NCI-H2107 treated with DMSO at 0.1 percent for 48 hours (cell line): ENCODE results near the gene OR52B2.

Source experiments
- DNase-seq: peaks from one replicate; lab custom pipeline; 2025; ENCODE audit not compliant: unreplicated experiment; lab: John Stamatoyannopoulos, UW

OR52B2 gene

GRCh38 chr11:6170226-6170625 lies at the start of gene OR52B2:
Gene OR52B2 (minus strand): TSS chr11:6170326. CDS start chr11:6170326, 0 bp downstream.
- DNase-seq: no peak

GRCh38 chr11:6219359-6219758 lies 49.2 kb upstream of the OR52B2 start:
- DNase-seq: no peak

GRCh38 chr11:6217722-6218121 lies 47.6 kb upstream of the OR52B2 start:
- DNase-seq: no peak

- no peak for DNase-seq
Measured at GRCh38 chr11:6216501-6216900, 46.4 kb upstream of the OR52B2 start.

- no peak for DNase-seq
Measured at GRCh38 chr11:6214530-6214929, 44.4 kb upstream of the OR52B2 start.

GRCh38 chr11:6210274-6210955 lies 40.3 kb upstream of the OR52B2 start:
- no peak for DNase-seq

- no peak for DNase-seq
Measured at GRCh38 chr11:6209801-6210200, 39.7 kb upstream of the OR52B2 start.

GRCh38 chr11:6206456-6207180 lies 36.5 kb upstream of the OR52B2 start:
- DNase-seq: no peak

GRCh38 chr11:6205366-6205765 lies 35.2 kb upstream of the OR52B2 start, which contains the start of gene C11orf42:
Gene C11orf42 (plus strand): TSS chr11:6205557. CDS start chr11:6205616, 59 bp downstream.
- no peak for DNase-seq

GRCh38 chr11:6204706-6205105 lies 34.6 kb upstream of the OR52B2 start:
- DNase-seq: no peak

GRCh38 chr11:6203327-6203726 lies 33.2 kb upstream of the OR52B2 start:
- no peak for DNase-seq

- no peak for DNase-seq
Measured at GRCh38 chr11:6202041-6202440, 31.9 kb upstream of the OR52B2 start.

GRCh38 chr11:6201481-6201880 lies 31.4 kb upstream of the OR52B2 start:
- DNase-seq: no peak

- no peak for DNase-seq
Measured at GRCh38 chr11:6200975-6201374, 30.8 kb upstream of the OR52B2 start.

GRCh38 chr11:6199174-6199810 lies 29.2 kb upstream of the OR52B2 start, which contains the start of gene OR52W1:
Gene OR52W1 (plus strand): TSS chr11:6199224. CDS start chr11:6199224, 0 bp downstream.
- no peak for DNase-seq

GRCh38 chr11:6197466-6198200 lies 27.5 kb upstream of the OR52B2 start:
- DNase-seq: no peak

GRCh38 chr11:6196396-6196795 lies 26.3 kb upstream of the OR52B2 start:
- DNase-seq: no peak

- no peak for DNase-seq
Measured at GRCh38 chr11:6194065-6194581, 24.0 kb upstream of the OR52B2 start.

- DNase-seq: no peak
Measured at GRCh38 chr11:6191742-6192141, 21.6 kb upstream of the OR52B2 start.

GRCh38 chr11:6175440-6175839 lies 5.3 kb upstream of the OR52B2 start:
- DNase-seq: no peak
